ENCODE results near the gene AGRN. TPM values are rescaled to one million over a fixed set of nuclear protein-coding genes. Genes with fewer than 3 reads are reported as not detected.
A peak's percentile ranks its signal among the peaks of the same experiment; 100 is the strongest.
"Not testable (repeated sequence)": the region's sequence is repeated elsewhere in the genome, so short reads cannot be mapped to it uniquely, and the experiment has no call there.

The AGRN gene
- total and polyA plus RNA-seq, 8 donors: 40.5 to 166 (median 71.4) TPM

GRCh38 chr1:1025730-1026129 is 5.8 kb downstream of the AGRN start:
- FAIRE-seq: no peak
- no peak for ATAC-seq
- Histone ChIP-seq H3K4me3 (no peak overlapping the region), H3K9me3 (no peaks in the 10 kb centered on the region), H3K36me3 (no peaks in the 10 kb centered on the region), H3K27me3 (no peaks in the 10 kb centered on the region), H3K4me1 (peaks cover 0 to 8% (median 5%) of the 10 kb centered on the region in 3 donors), H3K27ac (peak overlapping the region in 1 of 4 donors; percentile 83)
- intact Hi-C loops (cut with DNase I): no loop called here
- DNase-seq: peak in 1 of 6 donors; percentile 40
- TF ChIP-seq CTCF (IDR thresholded peaks at IDR 0.05): no peak
- WGBS, 2 donors: 83 to 89% methylated on average over 10 of the region's 10 CpGs

GRCh38 chr1:1026599-1027413 is 6.9 kb downstream of the AGRN start:
- DNase-seq: peak in 1 of 6 donors; percentile 26
- H3K27me3 ChIP-seq: no peaks in the 10 kb centered on the region
- TF ChIP-seq CTCF (IDR thresholded peaks at IDR 0.05): no peak
- H3K9me3 ChIP-seq: no peaks in the 10 kb centered on the region
- FAIRE-seq: no peak
- WGBS, 2 donors: 73 to 80% methylated on average over 17 to 21 of the region's 21 CpGs
- intact Hi-C loops (cut with DNase I): no loop called here
- H3K4me3 ChIP-seq: no peak overlapping the region
- H3K27ac ChIP-seq: no peak overlapping the region
- H3K36me3 ChIP-seq: no peaks in the 10 kb centered on the region
- no peak for ATAC-seq
- no peaks in the 10 kb centered on the region for H3K4me1 ChIP-seq

DNA sequence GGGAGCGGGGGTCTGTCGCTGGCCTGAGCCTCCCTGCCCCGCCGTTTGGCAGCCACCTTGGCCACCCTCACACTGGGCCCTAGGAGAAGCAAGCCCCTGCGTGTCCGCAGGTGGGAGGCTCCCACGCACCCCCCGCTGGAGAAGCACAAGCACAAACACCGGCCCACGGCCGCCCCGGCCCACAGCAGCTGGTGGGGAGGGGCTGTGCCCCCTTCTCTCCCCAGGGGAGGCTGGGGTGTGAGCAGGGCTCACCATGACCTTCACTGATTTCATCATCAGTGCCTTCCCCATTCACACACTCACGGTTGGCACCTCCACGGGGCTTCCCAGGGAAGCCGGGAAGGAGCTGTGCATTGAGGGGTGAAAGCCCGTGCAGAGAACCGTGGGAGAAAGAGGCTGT is 7.9 kb downstream of the AGRN start:
- TF ChIP-seq CTCF (IDR thresholded peaks at IDR 0.05): no peak
- ATAC-seq (no peak), FAIRE-seq (no peak), DNase-seq (peak in 1 of 6 donors; percentile 34)
- Histone ChIP-seq H3K4me1 (peaks cover 0 to 3% (median 0%) of the 10 kb centered on the region in 3 donors), H3K27ac (no peak overlapping the region), H3K9me3 (no peaks in the 10 kb centered on the region), H3K36me3 (no peaks in the 10 kb centered on the region), H3K27me3 (no peaks in the 10 kb centered on the region), H3K4me3 (no peak overlapping the region)
- 81 to 85% methylated on average over 16 to 17 of the region's 17 CpGs for WGBS, 2 donors
- intact Hi-C loops (cut with DNase I): no loop called here

DNA sequence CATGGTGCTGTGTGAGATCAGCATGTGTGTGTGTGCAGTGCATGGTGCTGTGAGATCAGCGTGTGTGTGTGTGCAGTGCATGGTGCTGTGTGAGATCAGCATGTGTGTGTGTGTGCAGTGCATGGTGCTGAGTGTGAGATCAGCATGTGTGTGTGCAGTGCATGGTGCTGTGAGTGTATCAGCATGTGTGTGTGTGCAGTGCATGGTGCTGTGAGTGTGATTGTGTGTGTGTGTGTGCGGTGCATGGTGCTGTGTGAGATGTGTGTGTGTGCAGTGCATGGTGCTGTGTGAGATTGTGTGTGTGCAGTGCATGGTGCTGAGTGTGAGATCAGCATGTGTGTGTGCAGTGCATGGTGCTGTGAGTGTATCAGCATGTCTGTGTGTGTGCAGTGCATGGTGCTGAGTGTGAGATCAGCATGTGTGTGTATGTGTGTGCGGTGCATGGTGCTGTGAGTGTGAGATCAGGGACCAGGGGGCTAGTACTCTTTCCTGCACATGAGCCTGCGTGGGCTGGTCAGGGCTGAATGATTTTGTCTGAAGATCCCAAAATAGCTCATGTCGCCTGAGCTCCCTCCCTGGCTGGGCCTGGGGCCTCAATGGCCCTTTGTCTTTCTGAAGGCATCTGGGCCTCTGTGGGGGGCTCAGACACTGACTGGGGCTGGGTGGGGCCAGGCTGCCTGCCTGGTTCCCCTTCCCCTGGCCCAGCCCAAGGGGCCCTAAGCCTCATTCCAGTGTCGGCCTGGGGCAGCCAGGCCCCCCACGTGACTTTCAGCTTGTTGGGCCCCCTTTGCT is 11.1 kb downstream of the AGRN start:
- WGBS, 2 donors: 70 to 83% methylated on average over 7 of the region's 7 CpGs
- not testable (repeated sequence) for H3K9me3 ChIP-seq, H3K27ac ChIP-seq, FAIRE-seq, H3K36me3 ChIP-seq, H3K4me1 ChIP-seq, H3K27me3 ChIP-seq, H3K4me3 ChIP-seq, ATAC-seq
- intact Hi-C loops (cut with DNase I): loop anchor here in 1 of 3 donors (10.0 kb wide), 2 partner anchors 84 to 264 kb away; partner anchors contain the start of gene C1orf159
- DNase-seq: peak in 1 of 6 donors; percentile 4

DNA sequence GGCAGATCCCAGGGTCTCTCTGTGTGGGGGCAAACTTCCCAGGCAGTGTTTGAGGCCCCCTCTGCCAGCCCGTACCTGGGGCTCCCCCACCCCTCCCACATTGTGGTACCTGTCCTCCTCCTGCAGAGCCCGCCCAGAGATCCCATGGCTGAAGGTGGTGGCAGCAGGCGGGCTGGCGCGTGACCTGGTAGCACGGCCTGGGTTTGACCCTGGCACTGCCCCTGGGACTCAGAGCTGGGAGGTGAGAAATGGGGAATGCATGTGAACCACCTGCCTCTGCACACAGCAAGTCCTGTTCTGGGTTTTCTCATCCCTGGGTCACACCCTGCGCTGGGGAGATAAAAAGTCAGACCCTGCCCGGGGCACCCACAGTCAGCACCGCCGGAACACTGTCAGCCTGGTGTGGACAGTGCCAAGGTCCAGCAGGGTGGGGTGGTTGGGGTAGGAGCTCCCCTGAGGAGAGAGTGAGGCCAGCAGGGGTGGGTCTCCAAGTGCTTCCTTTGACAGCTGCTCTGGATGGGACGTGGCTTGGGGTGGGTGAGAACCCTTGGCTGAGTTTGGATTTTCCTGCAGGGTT is 11.8 kb downstream of the AGRN start:
- H3K4me3 ChIP-seq: no peak overlapping the region
- intact Hi-C loops (cut with DNase I): loop anchor here in 1 of 3 donors (10.0 kb wide), 2 partner anchors 83 to 263 kb away; partner anchors contain the start of gene C1orf159
- DNase-seq (peak in 1 of 6 donors; percentile 49), ATAC-seq (no peak), FAIRE-seq (no peak)
- no peaks in the 10 kb centered on the region for H3K27me3 ChIP-seq
- no peak overlapping the region for H3K27ac ChIP-seq
- no peaks in the 10 kb centered on the region for H3K36me3 ChIP-seq
- H3K4me1 ChIP-seq: peaks cover 0 to 4% (median 0%) of the 10 kb centered on the region in 3 donors
- WGBS, 2 donors: 85 to 89% methylated on average over 11 of the region's 11 CpGs
- H3K9me3 ChIP-seq: no peaks in the 10 kb centered on the region
- TF ChIP-seq CTCF (IDR thresholded peaks at IDR 0.05): no peak

All from pancreas (tissue), 10 donors.